NCI-H2171 (cell line): ENCODE results near the gene TMEM163.
"Not testable (repeated sequence)": the region's sequence is repeated elsewhere in the genome, so short reads cannot be mapped to it uniquely, and the experiment has no call there.

Experiments
- DNase-seq: peaks from one replicate; lab custom pipeline; 2025; lab: John Stamatoyannopoulos, UW

The TMEM163 gene

DNA sequence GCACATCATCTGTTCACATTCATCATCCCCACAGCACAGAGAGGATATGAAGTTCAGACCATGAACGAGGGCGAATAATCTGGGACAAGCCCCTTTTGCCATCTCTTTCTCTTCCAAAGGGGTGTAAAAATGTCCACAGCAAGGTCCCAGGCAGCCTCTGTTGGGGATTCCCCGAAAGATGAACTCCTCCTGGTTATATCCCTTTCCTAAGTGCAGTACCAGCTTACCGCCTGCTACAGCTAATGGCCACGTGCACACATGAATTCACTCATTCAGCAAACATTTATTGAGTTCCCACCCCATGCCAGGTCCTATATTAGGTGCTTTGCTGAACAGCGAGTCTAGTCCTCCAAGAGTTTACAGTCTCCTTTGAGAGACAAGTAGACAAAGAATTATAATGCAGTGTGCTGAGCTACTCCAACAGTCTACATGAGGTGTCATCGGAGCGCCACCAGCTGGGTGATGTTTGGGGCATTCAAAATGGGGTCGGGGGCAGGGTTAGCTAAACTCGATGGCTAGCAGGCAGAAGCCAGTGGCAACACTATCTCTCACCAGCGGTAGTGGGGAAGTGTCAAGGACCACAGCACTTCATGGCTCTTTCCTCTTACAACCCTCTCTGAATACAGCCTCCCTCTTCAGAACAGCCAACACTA, 228.9 kb downstream of the TMEM163 start:
- DNase-seq, result no peak

- DNase-seq, result no peak
Measured at GRCh38 chr2:134482766-134483340, 235.9 kb downstream of the TMEM163 start.

- no peak for DNase-seq
Measured at GRCh38 chr2:134482131-134482723, 236.6 kb downstream of the TMEM163 start.

- DNase-seq, result no peak
Measured at GRCh38 chr2:134479696-134480330, 239.0 kb downstream of the TMEM163 start.

DNA sequence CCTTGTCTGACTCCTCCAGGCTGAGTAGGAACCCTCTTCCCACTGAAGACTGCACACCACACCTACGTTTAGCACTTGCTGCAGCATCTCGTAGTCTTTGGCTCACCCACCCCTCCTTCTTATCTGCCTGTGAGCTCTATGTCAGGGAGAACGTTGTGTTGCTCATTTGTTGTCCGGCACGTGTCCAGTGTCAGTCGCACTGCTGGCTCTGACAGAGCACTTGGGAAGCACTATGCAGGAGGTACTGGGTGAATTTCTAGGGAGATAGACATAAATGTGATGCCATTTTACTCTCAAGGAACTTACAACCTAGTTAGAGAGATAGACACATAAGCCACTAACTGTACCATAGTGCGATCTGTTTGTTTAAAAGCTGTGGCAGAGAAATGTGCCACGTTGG, 241.8 kb downstream of the TMEM163 start:
- DNase-seq, result not testable (repeated sequence)

- DNase-seq, result no peak
Measured at GRCh38 chr2:134470561-134471168, 248.1 kb downstream of the TMEM163 start.

- no peak for DNase-seq
Measured at GRCh38 chr2:134469516-134470115, 249.2 kb downstream of the TMEM163 start.

GRCh38 chr2:134468776-134469175, 250.0 kb downstream of the TMEM163 start:
- DNase-seq, result no peak

DNA sequence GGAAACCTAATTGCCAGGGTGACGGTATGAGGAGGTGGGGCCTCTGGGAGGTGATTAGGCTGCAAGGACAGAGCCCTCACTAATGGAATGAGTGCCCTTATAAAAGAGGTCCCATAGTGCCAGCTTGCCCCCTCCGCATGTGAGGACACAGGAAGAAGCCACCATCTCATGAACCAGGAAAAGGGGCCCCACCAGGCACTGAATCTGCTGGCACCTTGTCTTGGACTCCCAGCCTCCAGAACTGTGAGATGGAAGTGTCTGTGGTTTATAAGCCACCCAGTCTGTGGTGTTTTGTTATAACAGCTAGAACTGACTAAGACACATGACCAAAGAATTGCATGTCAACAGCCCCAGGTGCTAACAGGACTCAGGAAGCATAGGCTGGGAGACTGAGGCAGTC, 250.6 kb downstream of the TMEM163 start:
- DNase-seq, result no peak

GRCh38 chr2:134466141-134466540, 252.7 kb downstream of the TMEM163 start:
- DNase-seq, result peak; percentile 55

GRCh38 chr2:134465228-134466105, 253.3 kb downstream of the TMEM163 start:
- no peak for DNase-seq

- DNase-seq, result no peak
Measured at GRCh38 chr2:134463699-134464022, 255.1 kb downstream of the TMEM163 start.

- DNase-seq, result no peak
Measured at GRCh38 chr2:134462791-134463698, 255.8 kb downstream of the TMEM163 start.

DNA sequence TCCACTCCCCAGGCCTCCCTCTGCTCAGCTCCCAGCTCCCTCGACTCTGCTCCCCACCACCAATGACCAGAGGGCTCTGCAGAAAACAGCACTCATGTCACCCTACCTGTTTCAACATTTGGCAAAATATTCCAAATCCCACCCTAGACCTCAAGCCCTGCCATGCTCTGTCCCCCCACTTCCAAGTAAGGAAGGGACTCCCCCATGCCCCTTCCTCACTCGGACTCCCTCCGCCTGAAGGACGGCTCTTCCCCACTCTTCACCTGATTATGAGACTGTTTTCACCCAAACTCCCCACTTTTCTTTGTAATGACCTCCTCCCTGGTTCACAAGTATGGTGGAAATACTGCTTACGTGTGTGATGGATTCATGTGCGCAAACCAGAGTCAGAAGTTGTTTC, 256.5 kb downstream of the TMEM163 start:
- no peak for DNase-seq

DNA sequence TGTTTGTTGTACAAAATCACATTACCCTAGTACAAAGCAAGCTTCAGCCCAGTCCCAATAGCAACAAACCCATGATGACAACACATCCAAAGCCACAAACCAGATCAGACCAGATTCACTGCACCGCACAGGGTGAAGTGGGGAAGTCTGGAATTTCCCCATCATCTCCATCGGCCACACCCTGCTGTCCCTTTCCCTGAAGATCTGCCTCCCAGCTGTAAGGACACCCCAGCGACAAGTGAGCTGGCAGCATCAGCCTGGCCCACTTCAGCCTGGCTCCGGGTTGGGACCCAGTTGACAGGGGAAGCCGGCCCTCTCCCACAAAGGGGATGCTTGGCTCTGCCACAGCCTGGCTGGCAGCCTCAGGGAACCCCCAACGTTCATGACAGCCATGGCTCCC, 257.3 kb downstream of the TMEM163 start:
- DNase-seq, result no peak

DNA sequence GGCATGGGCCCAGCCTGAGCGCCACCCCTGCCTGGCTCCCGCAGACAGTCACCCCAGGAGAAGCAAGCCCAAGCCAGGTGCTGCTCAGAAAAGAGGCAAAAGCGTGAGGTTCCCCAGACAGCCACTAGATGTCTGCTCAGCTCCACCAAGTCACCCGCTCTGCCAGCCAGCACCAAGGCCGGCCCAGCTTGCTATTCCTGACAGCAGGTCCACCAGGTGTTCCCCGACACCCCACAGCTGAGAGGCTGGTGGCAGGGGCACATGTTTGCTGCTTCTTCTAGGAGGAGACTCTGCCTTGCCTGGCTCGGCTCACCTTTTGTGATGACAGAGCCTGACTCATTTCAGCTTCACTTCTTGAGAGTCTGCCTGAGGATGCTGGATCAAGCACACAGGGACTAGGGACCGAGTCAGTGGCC, 258.2 kb downstream of the TMEM163 start:
- DNase-seq, result peak; percentile 92

- DNase-seq, result no peak
Measured at GRCh38 chr2:134459706-134460406, 258.9 kb downstream of the TMEM163 start.

DNA sequence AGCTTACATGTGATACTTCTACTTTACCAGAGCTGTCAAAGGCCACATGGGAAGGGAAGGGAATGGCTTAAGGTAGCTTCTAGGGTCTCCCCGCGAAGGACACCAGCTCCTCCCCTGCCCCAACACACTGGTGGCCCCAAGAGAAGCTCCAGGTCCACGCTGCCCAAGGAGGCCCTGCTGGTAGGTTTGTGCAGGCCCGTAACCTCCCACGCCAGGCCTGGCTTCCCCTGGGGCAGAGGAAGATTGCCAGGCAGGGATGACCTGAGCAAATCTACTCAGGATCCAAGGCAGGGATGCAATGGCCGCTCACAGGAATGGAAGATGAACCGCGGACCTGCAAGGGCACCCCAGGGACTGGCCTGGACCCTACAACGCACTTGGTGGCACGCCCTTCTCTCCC, 259.9 kb downstream of the TMEM163 start:
- DNase-seq, result no peak

DNA sequence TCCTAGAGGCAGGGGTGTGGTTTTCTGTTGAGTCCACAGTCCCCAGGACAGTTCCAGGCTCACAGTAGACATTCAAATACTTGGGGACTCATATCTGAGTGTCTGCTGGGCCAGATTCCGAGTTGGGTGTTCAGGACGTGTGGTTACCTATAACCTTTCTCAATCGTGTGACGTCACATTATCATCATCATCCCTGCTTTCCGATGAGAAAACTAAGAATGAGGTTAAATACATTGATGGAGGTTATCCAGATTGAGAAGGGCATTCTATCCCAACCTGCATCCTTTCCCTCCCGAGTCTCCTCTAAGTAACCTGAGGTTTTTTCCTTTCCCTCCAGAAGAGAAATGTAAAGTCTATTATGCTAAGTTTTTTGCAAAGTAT, 260.3 kb downstream of the TMEM163 start:
- no peak for DNase-seq
